HG03196 (cell line): ENCODE results near the gene PPME1.
"Not testable (repeated sequence)": the region's sequence is repeated elsewhere in the genome, so short reads cannot be mapped to it uniquely, and the experiment has no call there.

Source experiments
- ATAC-seq: cut with Tn5 transposase; IDR thresholded peaks from one replicate; pipeline ENCODE4 v1.9.1; 2021; ENCODE audit not compliant: unreplicated experiment

The PPME1 gene

GRCh38 chr11:74170694-74171629 is at the start of gene PPME1, which contains the start of gene C2CD3:
Gene PPME1 (plus strand): TSS chr11:74171289. CDS start chr11:74171422, 133 bp downstream.
Gene C2CD3 (minus strand): TSS chr11:74171002. CDS start chr11:74170792, 210 bp downstream.
- ATAC-seq = peak; percentile 92

GRCh38 chr11:74121804-74122203 is 49.3 kb upstream of the PPME1 start:
- ATAC-seq = no peak

GRCh38 chr11:74123008-74123448 is 48.1 kb upstream of the PPME1 start:
- ATAC-seq = no peak

GRCh38 chr11:74129121-74129520 is 42.0 kb upstream of the PPME1 start:
- not testable (repeated sequence) for ATAC-seq

GRCh38 chr11:74132833-74133232 is 38.3 kb upstream of the PPME1 start:
- ATAC-seq = no peak

- no peak for ATAC-seq
Measured at GRCh38 chr11:74133436-74133835, 37.7 kb upstream of the PPME1 start.

GRCh38 chr11:74134661-74135060 is 36.4 kb upstream of the PPME1 start:
- no peak for ATAC-seq

GRCh38 chr11:74135127-74135840 is 35.8 kb upstream of the PPME1 start:
- ATAC-seq = no peak

- no peak for ATAC-seq
Measured at GRCh38 chr11:74138021-74138420, 33.1 kb upstream of the PPME1 start.

- no peak for ATAC-seq
Measured at GRCh38 chr11:74138572-74138971, 32.5 kb upstream of the PPME1 start.

- ATAC-seq = no peak
Measured at GRCh38 chr11:74139151-74139918, 31.8 kb upstream of the PPME1 start.

- not testable (repeated sequence) for ATAC-seq
Measured at GRCh38 chr11:74139919-74140431, 31.1 kb upstream of the PPME1 start.

- no peak for ATAC-seq
Measured at GRCh38 chr11:74141241-74141695, 29.8 kb upstream of the PPME1 start.

GRCh38 chr11:74141908-74142307 is 29.2 kb upstream of the PPME1 start:
- no peak for ATAC-seq

GRCh38 chr11:74142624-74143023 is 28.5 kb upstream of the PPME1 start:
- no peak for ATAC-seq

GRCh38 chr11:74144592-74144991 is 26.5 kb upstream of the PPME1 start:
- ATAC-seq = no peak

- no peak for ATAC-seq
Measured at GRCh38 chr11:74147199-74147929, 23.7 kb upstream of the PPME1 start.

- no peak for ATAC-seq
Measured at GRCh38 chr11:74153224-74153623, 17.9 kb upstream of the PPME1 start.

- ATAC-seq = no peak
Measured at GRCh38 chr11:74154620-74155281, 16.3 kb upstream of the PPME1 start.

GRCh38 chr11:74157169-74157568 is 13.9 kb upstream of the PPME1 start:
- no peak for ATAC-seq
